OCI-LY3 (cell line): ENCODE data around the gene P2RX4.

ENCODE experiments used
- H2AFZ ChIP-seq: fragments of 200-600, 300-600 bp; shearing (Covaris generic); 2 replicates; pipeline ENCODE4 v1.6.0; 2014; ENCODE audit warnings: antibody characterized with exemption, low read depth, low read length
- H3K27ac ChIP-seq: fragments of 200-600, 300-600 bp; sonication (generic); 2 replicates; pipeline ENCODE4 v1.5.1; 2014; ENCODE audit warnings: mild to moderate bottlenecking, low read length, moderate library complexity, mixed read lengths
- H3K27me3 ChIP-seq: fragments of 200-600, 300-600 bp; sonication (generic); 2 replicates; pipeline ENCODE4 v1.6.1; 2014; ENCODE audit warnings: low read depth, low read length, mixed read lengths
- H3K36me3 ChIP-seq: fragments of 200-600, 300-600 bp; sonication (generic); replicated peaks from 2 replicates; pipeline ENCODE3; 2014; ENCODE audit warnings: low read depth, low read length, mixed read lengths
- H3K4me1 ChIP-seq: fragments of 300-600, 200-600 bp; sonication (generic); 2 replicates; pipeline ENCODE4 v1.6.1; 2014; ENCODE audit warnings: low read length, mixed read lengths
- H3K4me2 ChIP-seq: fragments of 200-600, 300-600 bp; sonication (generic); 2 replicates; pipeline ENCODE4 v1.6.1; 2014; ENCODE audit warnings: low read length, mixed read lengths
- H3K4me3 ChIP-seq: fragments of 300-600, 200-600 bp; sonication (generic); 2 replicates; pipeline ENCODE4 v1.5.1; 2014; ENCODE audit warnings: antibody characterized with exemption, mild to moderate bottlenecking, low read length, moderate library complexity
- H3K79me2 ChIP-seq: fragments of 300-600, 200-600 bp; shearing (Covaris generic); 2 replicates; pipeline ENCODE4 v1.6.1; 2014; ENCODE audit warnings: mild to moderate bottlenecking, low read length, mixed read lengths
- H3K9ac ChIP-seq: fragments of 300-600, 200-600 bp; shearing (Covaris generic); 2 replicates; pipeline ENCODE4 v1.6.0; 2014; ENCODE audit warnings: mild to moderate bottlenecking, low read length, moderate library complexity
- H3K9me3 ChIP-seq: fragments of 200-600, 300-600 bp; shearing (Covaris generic); 2 replicates; pipeline ENCODE4 v1.6.1; 2014; ENCODE audit warnings: low read length, mixed read lengths; ENCODE audit not compliant: insufficient read depth
- H4K20me1 ChIP-seq: fragments of 200-600, 300-600 bp; sonication (generic); 2 replicates; pipeline ENCODE4 v1.6.1; 2016; ENCODE audit warnings: low read length, mixed read lengths; ENCODE audit not compliant: insufficient read depth
- EZH2phosphoT487 ChIP-seq: fragments of 200-600 bp; shearing (Covaris generic); IDR thresholded peaks from 2 replicates; pipeline ENCODE4 v1.6.1; 2018; ENCODE audit warnings: antibody characterized with exemption, mixed run types, low read depth
- TF ChIP-seq, protein P1 (sequence below): fragments of 200-600, 300-600 bp; sonication (generic); IDR thresholded peaks from 2 replicates; pipeline ENCODE4 v1.5.1; 2014; ENCODE audit warnings: antibody characterized with exemption, low read length, low read depth

Gene P2RX4

DNA sequence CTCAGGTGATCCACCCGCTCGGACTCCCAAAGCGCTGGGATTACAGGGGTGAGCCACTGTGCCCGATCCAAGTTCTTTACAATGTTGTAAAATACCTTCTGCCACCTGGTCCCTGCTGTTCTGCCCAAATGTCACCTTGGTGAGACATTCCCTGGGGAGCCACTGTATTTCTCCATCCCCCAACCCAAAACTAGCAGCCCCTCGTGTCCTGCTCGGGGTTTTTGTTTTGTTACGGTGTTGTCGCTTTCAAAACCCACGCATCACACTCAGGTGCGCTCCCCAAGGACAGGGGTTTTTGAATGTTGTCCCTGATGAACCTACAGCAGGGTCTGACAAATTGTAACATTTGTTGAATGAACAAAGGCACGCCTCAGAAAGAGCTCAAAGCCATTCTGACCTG is 49.1 kb downstream of the P2RX4 start:
- Histone ChIP-seq H3K4me2 (no peak overlapping the region), H3K27ac (no peak overlapping the region), H3K9me3 (no peaks in the 10 kb centered on the region), H3K36me3 (peaks cover 14% of the 10 kb centered on the region), H2AFZ (no peak overlapping the region), H3K4me1 (no peaks in the 10 kb centered on the region), H3K9ac (no peak overlapping the region), H3K79me2 (no peaks in the 10 kb centered on the region), H3K4me3 (no peak overlapping the region), H3K27me3 (no peaks in the 10 kb centered on the region), H4K20me1 (no peaks in the 10 kb centered on the region)
- TF ChIP-seq, protein P1, sequence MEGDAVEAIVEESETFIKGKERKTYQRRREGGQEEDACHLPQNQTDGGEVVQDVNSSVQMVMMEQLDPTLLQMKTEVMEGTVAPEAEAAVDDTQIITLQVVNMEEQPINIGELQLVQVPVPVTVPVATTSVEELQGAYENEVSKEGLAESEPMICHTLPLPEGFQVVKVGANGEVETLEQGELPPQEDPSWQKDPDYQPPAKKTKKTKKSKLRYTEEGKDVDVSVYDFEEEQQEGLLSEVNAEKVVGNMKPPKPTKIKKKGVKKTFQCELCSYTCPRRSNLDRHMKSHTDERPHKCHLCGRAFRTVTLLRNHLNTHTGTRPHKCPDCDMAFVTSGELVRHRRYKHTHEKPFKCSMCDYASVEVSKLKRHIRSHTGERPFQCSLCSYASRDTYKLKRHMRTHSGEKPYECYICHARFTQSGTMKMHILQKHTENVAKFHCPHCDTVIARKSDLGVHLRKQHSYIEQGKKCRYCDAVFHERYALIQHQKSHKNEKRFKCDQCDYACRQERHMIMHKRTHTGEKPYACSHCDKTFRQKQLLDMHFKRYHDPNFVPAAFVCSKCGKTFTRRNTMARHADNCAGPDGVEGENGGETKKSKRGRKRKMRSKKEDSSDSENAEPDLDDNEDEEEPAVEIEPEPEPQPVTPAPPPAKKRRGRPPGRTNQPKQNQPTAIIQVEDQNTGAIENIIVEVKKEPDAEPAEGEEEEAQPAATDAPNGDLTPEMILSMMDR = no peak
- TF ChIP-seq EZH2phosphoT487 = no peak

DNA sequence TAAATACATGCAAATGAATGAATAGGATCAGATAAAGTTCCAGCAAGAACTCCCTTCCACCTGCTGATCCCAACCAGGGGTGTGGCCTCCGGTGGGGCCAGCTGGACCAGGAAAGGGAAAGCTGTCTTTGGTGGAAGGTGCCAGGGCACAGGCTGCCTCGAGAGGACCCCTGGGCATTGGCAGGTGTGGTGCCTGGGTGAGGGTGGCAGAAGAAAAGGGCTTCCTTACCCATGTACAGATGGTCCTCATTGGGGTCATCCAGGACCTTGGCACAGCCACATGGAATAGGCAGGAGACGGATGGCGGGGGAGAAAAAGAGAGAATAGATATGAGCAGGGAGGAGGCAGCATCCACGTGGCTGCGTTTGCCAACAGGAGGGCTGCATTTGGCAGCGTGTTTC is 50.2 kb downstream of the P2RX4 start:
- Histone ChIP-seq H3K27ac (no peak overlapping the region), H3K36me3 (peaks cover 8% of the 10 kb centered on the region), H3K27me3 (no peaks in the 10 kb centered on the region), H3K4me2 (no peak overlapping the region), H2AFZ (no peak overlapping the region), H3K9ac (no peak overlapping the region), H3K4me3 (no peak overlapping the region), H3K9me3 (no peaks in the 10 kb centered on the region), H3K4me1 (no peaks in the 10 kb centered on the region), H3K79me2 (no peaks in the 10 kb centered on the region), H4K20me1 (no peaks in the 10 kb centered on the region)
- TF ChIP-seq, protein P1 = no peak
- TF ChIP-seq EZH2phosphoT487 = no peak

DNA sequence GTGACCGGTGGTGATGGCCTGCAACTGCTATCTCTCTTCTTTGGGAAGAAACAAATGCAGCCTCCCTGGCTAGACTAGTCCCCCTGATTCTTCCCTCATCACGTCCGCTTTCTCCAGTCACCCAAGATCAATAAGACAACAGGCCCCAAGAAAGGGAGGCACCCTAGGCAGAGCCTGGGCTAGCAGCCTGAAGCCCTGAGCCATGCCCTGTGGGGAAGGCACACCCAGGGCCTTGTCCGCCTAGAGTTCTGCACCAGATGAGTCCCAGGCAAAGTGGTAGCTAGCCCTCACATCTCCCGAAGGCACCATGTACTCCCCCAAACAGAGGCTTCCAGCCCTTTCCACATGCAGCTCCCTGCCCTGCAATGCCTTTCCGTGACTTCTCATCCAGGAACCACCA is 51.5 kb downstream of the P2RX4 start:
- no peaks in the 10 kb centered on the region for H3K9me3 ChIP-seq
- no peaks in the 10 kb centered on the region for H3K27me3 ChIP-seq
- no peaks in the 10 kb centered on the region for H3K79me2 ChIP-seq
- H3K4me3 ChIP-seq = no peak overlapping the region
- TF ChIP-seq EZH2phosphoT487 = no peak
- TF ChIP-seq, protein P1 = no peak
- H3K4me1 ChIP-seq = no peaks in the 10 kb centered on the region
- no peak overlapping the region for H2AFZ ChIP-seq
- H3K27ac ChIP-seq = no peak overlapping the region
- H3K4me2 ChIP-seq = no peak overlapping the region
- no peak overlapping the region for H3K9ac ChIP-seq
- no peaks in the 10 kb centered on the region for H4K20me1 ChIP-seq
- peaks cover 11% of the 10 kb centered on the region for H3K36me3 ChIP-seq

DNA sequence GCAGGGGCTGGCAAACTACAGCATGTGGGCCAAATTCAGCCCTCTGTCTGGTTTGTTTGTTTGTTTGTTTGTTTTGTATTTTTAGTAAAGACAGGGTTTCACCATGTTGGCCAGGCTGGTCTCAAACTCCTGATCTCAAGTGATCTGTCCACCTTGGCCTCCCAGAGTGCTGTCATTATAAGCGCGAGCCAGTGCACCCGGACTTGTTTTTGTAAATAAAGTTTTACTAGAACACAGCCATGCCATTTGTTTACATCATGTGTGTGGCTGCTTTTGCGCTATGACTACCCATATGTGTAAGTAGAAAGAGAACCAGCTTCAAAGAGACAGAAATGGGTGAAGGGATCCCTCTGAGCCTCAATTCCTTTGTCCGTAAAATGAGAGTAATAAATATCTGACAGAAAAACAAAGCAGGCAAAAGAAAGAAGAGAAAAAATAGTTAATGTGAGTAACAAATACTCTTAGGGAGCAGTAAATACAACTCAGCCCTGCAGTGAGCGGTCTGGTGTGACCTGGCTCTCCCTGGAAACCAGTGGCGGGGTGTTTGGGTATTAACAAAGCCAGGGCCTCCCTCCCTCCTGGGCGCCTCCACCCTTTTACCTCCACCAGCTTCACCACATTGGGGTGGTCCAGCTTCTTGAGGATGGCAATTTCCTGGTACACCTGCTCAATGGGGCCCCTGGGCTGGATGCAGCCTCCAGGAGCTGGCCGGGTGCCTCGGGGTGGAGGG is 53.4 kb downstream of the P2RX4 start:
- Histone ChIP-seq H2AFZ (no peak overlapping the region), H4K20me1 (no peaks in the 10 kb centered on the region), H3K36me3 (peaks cover 9% of the 10 kb centered on the region), H3K4me2 (no peak overlapping the region), H3K27ac (no peak overlapping the region), H3K27me3 (no peaks in the 10 kb centered on the region), H3K9me3 (no peaks in the 10 kb centered on the region), H3K4me1 (no peaks in the 10 kb centered on the region), H3K79me2 (no peaks in the 10 kb centered on the region), H3K4me3 (no peak overlapping the region), H3K9ac (no peak overlapping the region)
- TF ChIP-seq, protein P1 = no peak
- no peak for TF ChIP-seq EZH2phosphoT487
